DOHH2 (cell line): Measurements from ENCODE around the gene KRTAP5-6.

ENCODE experiments used
- H3F3A ChIP-seq: fragments of 200-600 bp; sonication (generic), shearing (Covaris generic); 2 replicates; pipeline ENCODE4 v1.6.0; 2016; ENCODE audit warnings: antibody characterized with exemption, mild to moderate bottlenecking; ENCODE audit not compliant: control insufficient read depth, insufficient read depth
- H3K27ac ChIP-seq: fragments of 200-600 bp; sonication (generic); 2 replicates; pipeline ENCODE4 v1.5.1; 2014; ENCODE audit warnings: low read depth, mild to moderate bottlenecking, low read length, moderate library complexity
- H3K27me3 ChIP-seq: fragments of 200-600 bp; sonication (generic); 2 replicates; pipeline ENCODE4 v1.6.1; 2014; ENCODE audit warnings: mild to moderate bottlenecking, low read length, mixed read lengths; ENCODE audit not compliant: control insufficient read depth
- H3K36me3 ChIP-seq: fragments of 200-600 bp; sonication (generic); 2 replicates; pipeline ENCODE4 v1.6.1; 2014; ENCODE audit warnings: mild to moderate bottlenecking, low read length, moderate library complexity, mixed read lengths; ENCODE audit not compliant: control insufficient read depth
- H3K4me1 ChIP-seq: fragments of 200-600 bp; sonication (generic); 2 replicates; pipeline ENCODE4 v1.6.1; 2014; ENCODE audit warnings: mild to moderate bottlenecking, low read length, mixed read lengths; ENCODE audit not compliant: control insufficient read depth
- H3K4me2 ChIP-seq: fragments of 200-600 bp; sonication (generic); 2 replicates; pipeline ENCODE4 v1.6.0; 2014; ENCODE audit warnings: mild to moderate bottlenecking, low read length, moderate library complexity
- H3K4me3 ChIP-seq: fragments of 200-600 bp; sonication (generic); 2 replicates; pipeline ENCODE4 v1.5.1; 2014; ENCODE audit warnings: mild to moderate bottlenecking, low read length, mixed read lengths
- H3K79me2 ChIP-seq: fragments of 200-600 bp; sonication (generic); 2 replicates; pipeline ENCODE4 v1.6.1; 2014; ENCODE audit warnings: mild to moderate bottlenecking, low read length, mixed read lengths; ENCODE audit not compliant: control insufficient read depth
- H3K9me2 ChIP-seq: fragments of 200-600 bp; sonication (generic); replicated peaks from 2 replicates; pipeline ENCODE4 v1.6.1; 2014; ENCODE audit warnings: mild to moderate bottlenecking, low read length, mixed read lengths; ENCODE audit not compliant: control insufficient read depth
- H3K9me3 ChIP-seq: fragments of 200-600 bp; sonication (generic); 2 replicates; pipeline ENCODE4 v1.6.1; 2014; ENCODE audit warnings: antibody characterized with exemption, low read length, mixed read lengths; ENCODE audit not compliant: control insufficient read depth, insufficient read depth
- H4K20me1 ChIP-seq: fragments of 200-600 bp; sonication (generic); 2 replicates; pipeline ENCODE4 v1.6.0; 2014; ENCODE audit warnings: low read depth, mild to moderate bottlenecking, antibody characterized with exemption, low read length, moderate library complexity; ENCODE audit not compliant: control insufficient read depth, insufficient read depth
- EZH2phosphoT487 ChIP-seq: fragments of 200-600 bp; sonication (generic); IDR thresholded peaks from 2 replicates; pipeline ENCODE4 v1.6.1; 2017; ENCODE audit warnings: borderline replicate concordance, mild to moderate bottlenecking, antibody characterized with exemption, low read length, moderate library complexity, mixed read lengths
- TF ChIP-seq, protein P1 (sequence below): fragments of 200-600 bp; sonication (generic); IDR thresholded peaks from one replicate; pipeline ENCODE4 v1.5.1; 2014; ENCODE audit warnings: antibody characterized with exemption, mild to moderate bottlenecking, low read depth, low read length; ENCODE audit not compliant: poor library complexity, severe bottlenecking

Gene KRTAP5-6

DNA sequence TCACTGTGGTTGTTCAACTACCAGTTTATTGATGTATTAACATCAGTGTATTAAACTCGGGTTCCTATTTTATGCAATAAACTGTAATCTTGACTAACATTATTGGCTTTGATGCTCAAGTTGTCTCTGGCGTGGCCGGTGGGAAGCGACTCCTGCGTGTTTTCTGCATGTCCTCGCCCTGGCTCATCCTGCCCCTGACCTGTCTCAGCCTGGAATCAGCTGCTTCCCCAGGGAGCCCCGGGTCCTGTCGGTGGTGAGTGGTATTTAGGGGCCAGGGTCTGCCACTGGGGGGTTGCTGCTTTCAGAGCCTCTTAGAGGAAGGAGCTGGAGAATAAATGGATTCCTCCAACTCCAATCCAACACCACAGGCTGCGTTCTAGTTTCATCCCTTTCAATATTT is 30.9 kb downstream of the KRTAP5-6 start:
- Histone ChIP-seq H3K27ac (no peak overlapping the region), H3K9me3 (peaks cover 6% of the 10 kb centered on the region; the same call in 1 of the 2 replicates), H3K4me2 (no peak overlapping the region), H3F3A (no peaks in the 10 kb centered on the region), H3K4me3 (no peak overlapping the region), H3K79me2 (no peaks in the 10 kb centered on the region), H3K36me3 (no peaks in the 10 kb centered on the region), H3K9me2 (no peaks in the 10 kb centered on the region), H3K27me3 (no peaks in the 10 kb centered on the region), H4K20me1 (no peaks in the 10 kb centered on the region), H3K4me1 (no peaks in the 10 kb centered on the region)
- no peak for TF ChIP-seq EZH2phosphoT487
- TF ChIP-seq, protein P1, sequence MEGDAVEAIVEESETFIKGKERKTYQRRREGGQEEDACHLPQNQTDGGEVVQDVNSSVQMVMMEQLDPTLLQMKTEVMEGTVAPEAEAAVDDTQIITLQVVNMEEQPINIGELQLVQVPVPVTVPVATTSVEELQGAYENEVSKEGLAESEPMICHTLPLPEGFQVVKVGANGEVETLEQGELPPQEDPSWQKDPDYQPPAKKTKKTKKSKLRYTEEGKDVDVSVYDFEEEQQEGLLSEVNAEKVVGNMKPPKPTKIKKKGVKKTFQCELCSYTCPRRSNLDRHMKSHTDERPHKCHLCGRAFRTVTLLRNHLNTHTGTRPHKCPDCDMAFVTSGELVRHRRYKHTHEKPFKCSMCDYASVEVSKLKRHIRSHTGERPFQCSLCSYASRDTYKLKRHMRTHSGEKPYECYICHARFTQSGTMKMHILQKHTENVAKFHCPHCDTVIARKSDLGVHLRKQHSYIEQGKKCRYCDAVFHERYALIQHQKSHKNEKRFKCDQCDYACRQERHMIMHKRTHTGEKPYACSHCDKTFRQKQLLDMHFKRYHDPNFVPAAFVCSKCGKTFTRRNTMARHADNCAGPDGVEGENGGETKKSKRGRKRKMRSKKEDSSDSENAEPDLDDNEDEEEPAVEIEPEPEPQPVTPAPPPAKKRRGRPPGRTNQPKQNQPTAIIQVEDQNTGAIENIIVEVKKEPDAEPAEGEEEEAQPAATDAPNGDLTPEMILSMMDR: no peak

DNA sequence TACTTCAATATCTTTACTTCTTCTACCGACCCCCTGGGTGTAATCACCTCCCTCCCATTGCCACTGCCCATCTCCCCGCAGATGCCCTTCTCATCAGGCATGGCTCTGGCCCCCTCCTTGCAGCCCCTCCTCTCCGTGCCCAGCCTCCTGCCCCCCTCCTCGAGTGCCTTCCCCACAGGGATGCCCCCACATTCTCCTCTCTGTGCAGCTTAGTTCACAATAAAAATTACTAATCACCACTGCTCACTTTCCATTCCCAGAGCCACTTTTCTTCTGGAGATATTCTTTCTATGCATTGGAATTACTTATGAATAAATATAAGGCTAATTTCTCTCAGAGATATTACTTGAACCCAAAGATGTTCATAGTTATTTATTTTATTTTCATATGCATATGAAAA is 31.3 kb downstream of the KRTAP5-6 start:
- no peak for TF ChIP-seq EZH2phosphoT487
- TF ChIP-seq, protein P1: no peak
- Histone ChIP-seq H3K27me3 (no peaks in the 10 kb centered on the region), H3K4me1 (no peaks in the 10 kb centered on the region), H3K4me2 (no peak overlapping the region), H3K36me3 (no peaks in the 10 kb centered on the region), H3K4me3 (no peak overlapping the region), H3K79me2 (no peaks in the 10 kb centered on the region), H3K9me2 (no peaks in the 10 kb centered on the region), H3K9me3 (peaks cover 6% of the 10 kb centered on the region; the same call in 1 of the 2 replicates), H3K27ac (no peak overlapping the region), H4K20me1 (no peaks in the 10 kb centered on the region), H3F3A (no peaks in the 10 kb centered on the region)

DNA sequence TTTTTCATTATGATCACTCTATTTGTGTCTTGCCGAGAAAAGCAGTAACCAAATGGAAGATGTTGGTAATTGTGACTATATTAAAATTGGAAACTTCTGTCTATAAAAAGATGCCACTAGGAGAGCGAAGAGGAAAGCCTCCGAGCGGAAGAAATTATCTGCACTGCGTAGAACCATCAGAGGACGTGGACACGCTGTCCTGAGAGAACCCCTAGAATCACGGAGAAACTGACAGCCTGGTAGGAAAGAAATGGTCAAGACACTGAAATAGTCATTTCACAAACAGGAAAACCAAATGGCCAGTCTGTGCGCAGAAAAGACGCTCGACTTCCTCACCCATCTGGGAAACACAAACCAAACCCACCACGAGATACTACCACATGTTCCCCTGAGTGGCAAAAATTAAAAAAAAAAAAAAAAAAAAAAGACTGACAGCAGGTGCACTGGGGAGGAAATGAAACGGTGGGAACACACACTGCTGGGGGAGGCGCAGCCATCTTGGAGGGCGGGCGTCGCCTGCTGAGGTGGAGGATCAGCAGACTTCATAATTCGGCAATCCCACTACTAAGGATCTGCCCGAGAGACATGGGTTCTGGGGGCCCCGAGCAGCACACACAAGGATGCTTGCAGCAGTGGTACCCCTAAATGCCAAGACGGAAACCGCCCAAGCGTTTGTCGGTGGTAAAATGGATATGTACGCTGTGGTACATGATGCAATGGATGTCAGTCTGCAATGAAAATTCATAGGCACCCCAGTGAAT is 32.1 kb downstream of the KRTAP5-6 start:
- H3F3A ChIP-seq: no peaks in the 10 kb centered on the region
- H3K79me2 ChIP-seq: no peaks in the 10 kb centered on the region
- H3K4me2 ChIP-seq: no peak overlapping the region
- H4K20me1 ChIP-seq: no peaks in the 10 kb centered on the region
- no peaks in the 10 kb centered on the region for H3K36me3 ChIP-seq
- no peak overlapping the region for H3K27ac ChIP-seq
- H3K27me3 ChIP-seq: no peaks in the 10 kb centered on the region
- no peak overlapping the region for H3K4me3 ChIP-seq
- no peak for TF ChIP-seq EZH2phosphoT487
- TF ChIP-seq, protein P1: no peak
- H3K4me1 ChIP-seq: no peaks in the 10 kb centered on the region
- H3K9me3 ChIP-seq: peaks cover 6% of the 10 kb centered on the region; the same call in 1 of the 2 replicates
- H3K9me2 ChIP-seq: no peaks in the 10 kb centered on the region
